PC-3 (cell line): ENCODE measurements around the gene TPK1. TPM values are rescaled to one million over a fixed set of nuclear protein-coding genes. Genes with fewer than 3 reads are reported as not detected.

Source experiments
- ATAC-seq: fragments of 200-7000 bp; cut with Tn5 transposase; 2 replicates; pipeline ENCODE4 v1.9.1; 2020; ENCODE audit warnings: mild to moderate bottlenecking, moderate library complexity
- BruUV-seq: library from RNA; stranded (reverse); fragments of 400-500 nt; replicated peaks from 2 replicates; lab custom pipeline; 2021; lab: Mats Ljungman, UMichigan
- CTCF ChIA-PET: fragments of 300-600 bp; sonication (Branson Sonifier 250); formaldehyde crosslinking; loops from one replicate; lab custom pipeline; 2022; ENCODE audit warnings: antibody characterized with exemption; lab: Charles Lee
- POLR2A ChIA-PET: fragments of 300-600 bp; sonication (Branson Sonifier 250); formaldehyde crosslinking; loops from one replicate; lab custom pipeline; 2022; ENCODE audit warnings: antibody characterized with exemption; ENCODE audit not compliant: unreplicated experiment; lab: Charles Lee
- DNase-seq: peaks from one replicate; pipeline ENCODE4 v3.0.0-alpha.2; 2015
- H2AFZ ChIP-seq: fragments of 300-600 bp; sonication (generic); 2 replicates; pipeline ENCODE4 v1.6.0; 2016; ENCODE audit warnings: antibody characterized with exemption, low read length
- H3F3A ChIP-seq: fragments of 300-600 bp; sonication (generic); one replicate; pipeline ENCODE4 v1.6.0; 2017; ENCODE audit warnings: antibody characterized with exemption, low read length, control low read depth, mild to moderate bottlenecking; ENCODE audit not compliant: unreplicated experiment
- H3K27ac ChIP-seq: fragments of 300-600 bp; sonication (generic); 2 replicates; pipeline ENCODE4 v1.5.1; 2016; ENCODE audit warnings: mild to moderate bottlenecking, low read length
- H3K27me3 ChIP-seq: fragments of 300-600 bp; sonication (generic); 2 replicates; pipeline ENCODE4 v1.6.1; 2016; ENCODE audit warnings: low read length, mixed read lengths
- H3K36me3 ChIP-seq: fragments of 300-600 bp; sonication (generic); 2 replicates; pipeline ENCODE4 v1.6.1; 2016; ENCODE audit warnings: low read depth, mixed run types, low read length, mixed read lengths
- H3K4me1 ChIP-seq: fragments of 300-600 bp; sonication (generic); 2 replicates; pipeline ENCODE4 v1.5.1; 2016; ENCODE audit warnings: low read length; ENCODE audit not compliant: insufficient read depth
- H3K4me2 ChIP-seq: fragments of 300-600 bp; sonication (generic); 2 replicates; pipeline ENCODE4 v1.6.0; 2016; ENCODE audit warnings: low read length
- H3K4me3 ChIP-seq: fragments of 300-600 bp; sonication (generic); 2 replicates; pipeline ENCODE4 v1.5.1; 2016; ENCODE audit warnings: mild to moderate bottlenecking, low read length, mixed read lengths
- H3K79me2 ChIP-seq: fragments of 300-600 bp; sonication (generic); 2 replicates; pipeline ENCODE4 v1.6.1; 2017; ENCODE audit warnings: low read length, mixed read lengths
- H3K9ac ChIP-seq: fragments of 300-600 bp; sonication (generic); 2 replicates; pipeline ENCODE4 v1.6.0; 2016; ENCODE audit warnings: mild to moderate bottlenecking, low read length
- H3K9me2 ChIP-seq: fragments of 300-600 bp; sonication (generic); replicated peaks from 2 replicates; pipeline ENCODE4 v1.6.1; 2016; ENCODE audit warnings: mixed run types, low read length, mixed read lengths
- H3K9me3 ChIP-seq: fragments of 300-600 bp; sonication (generic); 2 replicates; pipeline ENCODE4 v1.6.1; 2016; ENCODE audit warnings: low read length, mixed read lengths
- H4K20me1 ChIP-seq: fragments of 300-600 bp; sonication (generic); 2 replicates; pipeline ENCODE4 v1.6.1; 2016; ENCODE audit warnings: low read length, mixed read lengths
- CTCF ChIP-seq: fragments of 300-600 bp; sonication (generic); conservative IDR thresholded peaks from 2 replicates; pipeline ENCODE4 v1.5.1; 2017; ENCODE audit warnings: antibody characterized with exemption, low read depth, mild to moderate bottlenecking, low read length
- EZH2 ChIP-seq: fragments of 300-600 bp; sonication (generic); IDR thresholded peaks from one replicate; pipeline ENCODE4 v1.6.1; 2017; ENCODE audit warnings: antibody characterized with exemption, mild to moderate bottlenecking, low read length; ENCODE audit not compliant: unreplicated experiment
- EZH2phosphoT487 ChIP-seq: fragments of 300-600 bp; sonication (generic); IDR thresholded peaks from 2 replicates; pipeline ENCODE4 v1.6.1; 2018; ENCODE audit warnings: mild to moderate bottlenecking, antibody characterized with exemption, low read length, borderline replicate concordance
- intact Hi-C: fragments of 100-400 bp; cut with micrococcal nuclease; formaldehyde crosslinking; loops from 2 replicates; pipeline ENCODE4 v1.9.0; 2023
- total RNA-seq: library from RNA; depleted of rRNA; stranded (reverse); fragments of >200 nt; gene quantifications from 2 replicates; pipeline ENCODE4 v1.2.3, GENCODE V29; 2014

TPK1 gene
- total RNA-seq, 1 experiment from 2014 or later: 4.5 TPM

GRCh38 chr7:144735505-144736276, 100.2 kb downstream of the TPK1 start:
- no peak for DNase-seq
- Histone ChIP-seq H2AFZ (no peak overlapping the region), H3K4me1 (no peaks in the 10 kb centered on the region), H3K27me3 (no peaks in the 10 kb centered on the region), H3K9me3 (no peaks in the 10 kb centered on the region), H3K4me3 (no peak overlapping the region), H3K79me2 (no peaks in the 10 kb centered on the region), H3K9me2 (no peaks in the 10 kb centered on the region), H3K9ac (no peak overlapping the region), H4K20me1 (no peaks in the 10 kb centered on the region), H3K27ac (no peak overlapping the region), H3K4me2 (no peak overlapping the region), H3F3A (no peaks in the 10 kb centered on the region), H3K36me3 (no peaks in the 10 kb centered on the region)
- no peak for ATAC-seq
- POLR2A ChIA-PET: no interaction called here
- no TSS peak for BruUV-seq
- CTCF ChIA-PET: no interaction called here
- intact Hi-C loops: no loop called here
- TF ChIP-seq CTCF (no peak), EZH2 (no peak), EZH2phosphoT487 (no peak)

GRCh38 chr7:144731661-144732351, 104.0 kb downstream of the TPK1 start:
- CTCF ChIA-PET: no interaction called here
- no peaks in the 10 kb centered on the region for H3K9me2 ChIP-seq
- H2AFZ ChIP-seq: no peak overlapping the region
- H3K9me3 ChIP-seq: no peaks in the 10 kb centered on the region
- H3F3A ChIP-seq: no peaks in the 10 kb centered on the region
- ATAC-seq (no peak), DNase-seq (no peak)
- H3K27ac ChIP-seq: no peak overlapping the region
- H3K9ac ChIP-seq: no peak overlapping the region
- H4K20me1 ChIP-seq: no peaks in the 10 kb centered on the region
- H3K4me1 ChIP-seq: no peaks in the 10 kb centered on the region
- no peaks in the 10 kb centered on the region for H3K79me2 ChIP-seq
- no peak overlapping the region for H3K4me3 ChIP-seq
- BruUV-seq: no TSS peak
- no peak overlapping the region for H3K4me2 ChIP-seq
- TF ChIP-seq EZH2phosphoT487 (no peak), CTCF (no peak), EZH2 (no peak)
- POLR2A ChIA-PET: no interaction called here
- intact Hi-C loops: no loop called here
- H3K36me3 ChIP-seq: no peaks in the 10 kb centered on the region
- no peaks in the 10 kb centered on the region for H3K27me3 ChIP-seq

- H3K9ac ChIP-seq: no peak overlapping the region
- DNase-seq: no peak
- no peaks in the 10 kb centered on the region for H3K9me3 ChIP-seq
- no peak for TF ChIP-seq EZH2phosphoT487
- TF ChIP-seq EZH2: no peak
- no peak for TF ChIP-seq CTCF
- H3K4me3 ChIP-seq: no peak overlapping the region
- CTCF ChIA-PET: no interaction called here
- H3K4me1 ChIP-seq: no peaks in the 10 kb centered on the region
- H3K4me2 ChIP-seq: no peak overlapping the region
- POLR2A ChIA-PET: no interaction called here
- H3K27me3 ChIP-seq: no peaks in the 10 kb centered on the region
- no peaks in the 10 kb centered on the region for H3F3A ChIP-seq
- no peaks in the 10 kb centered on the region for H3K9me2 ChIP-seq
- ATAC-seq: no peak
- no peaks in the 10 kb centered on the region for H3K36me3 ChIP-seq
- no peak overlapping the region for H3K27ac ChIP-seq
- H3K79me2 ChIP-seq: no peaks in the 10 kb centered on the region
- intact Hi-C loops: no loop called here
- H4K20me1 ChIP-seq: no peaks in the 10 kb centered on the region
- H2AFZ ChIP-seq: no peak overlapping the region
- no TSS peak for BruUV-seq
Observed at GRCh38 chr7:144730224-144730623, 105.6 kb downstream of the TPK1 start.
